HUES6 (cell line): Measurements from ENCODE around the gene TMEM202.
"Not testable (repeated sequence)": the region's sequence is repeated elsewhere in the genome, so short reads cannot be mapped to it uniquely, and the experiment has no call there.

ENCODE experiments used
- H3K27ac ChIP-seq: 2 replicates; pipeline ENCODE4 v1.7.0; 2013; ENCODE audit warnings: low read depth, mild to moderate bottlenecking, low read length, inconsistent platforms
- H3K27me3 ChIP-seq: 2 replicates; pipeline ENCODE4 v1.6.1; 2013; ENCODE audit warnings: low read length; ENCODE audit not compliant: control insufficient read depth, insufficient read depth
- H3K36me3 ChIP-seq: 2 replicates; pipeline ENCODE4 v1.6.1; 2013; ENCODE audit warnings: low read length; ENCODE audit not compliant: control insufficient read depth, insufficient read depth
- H3K4me1 ChIP-seq: 2 replicates; pipeline ENCODE4 v1.6.1; 2013; ENCODE audit warnings: low read length; ENCODE audit not compliant: control insufficient read depth, insufficient read depth
- H3K4me3 ChIP-seq: 2 replicates; pipeline ENCODE4 v1.5.1; 2013; ENCODE audit warnings: low read depth, low read length
- H3K9ac ChIP-seq: one replicate; pipeline ENCODE4 v1.6.1; 2013; ENCODE audit warnings: mild to moderate bottlenecking, low read length
- H3K9me3 ChIP-seq: 2 replicates; pipeline ENCODE4 v1.6.1; 2013; ENCODE audit warnings: low read depth, low read length; ENCODE audit not compliant: control insufficient read depth, insufficient read depth

TMEM202 gene

GRCh38 chr15:72402726-72403125 lies 4.6 kb downstream of the TMEM202 start:
- Histone ChIP-seq H3K27me3 (peaks cover 50% of the 10 kb centered on the region), H3K36me3 (no peaks in the 10 kb centered on the region), H3K9ac (no peak overlapping the region), H3K4me1 (no peaks in the 10 kb centered on the region), H3K27ac (no peak overlapping the region), H3K4me3 (no peak overlapping the region), H3K9me3 (no peaks in the 10 kb centered on the region)

- no peak overlapping the region for H3K4me3 ChIP-seq
- no peak overlapping the region for H3K9ac ChIP-seq
- H3K4me1 ChIP-seq: no peaks in the 10 kb centered on the region
- no peaks in the 10 kb centered on the region for H3K9me3 ChIP-seq
- H3K27me3 ChIP-seq: peaks cover 65% of the 10 kb centered on the region
- no peak overlapping the region for H3K27ac ChIP-seq
- H3K36me3 ChIP-seq: no peaks in the 10 kb centered on the region
These were observed 6.3 kb downstream of the TMEM202 start for GRCh38 chr15:72404356-72404755.

GRCh38 chr15:72404841-72405240 lies 6.7 kb downstream of the TMEM202 start:
- no peaks in the 10 kb centered on the region for H3K36me3 ChIP-seq
- no peak overlapping the region for H3K9ac ChIP-seq
- no peak overlapping the region for H3K27ac ChIP-seq
- no peaks in the 10 kb centered on the region for H3K4me1 ChIP-seq
- H3K9me3 ChIP-seq: no peaks in the 10 kb centered on the region
- H3K4me3 ChIP-seq: no peak overlapping the region
- H3K27me3 ChIP-seq: peaks cover 63% of the 10 kb centered on the region

GRCh38 chr15:72406936-72407335 lies 8.8 kb downstream of the TMEM202 start:
- H3K4me3 ChIP-seq: no peak overlapping the region
- peaks cover 63% of the 10 kb centered on the region for H3K27me3 ChIP-seq
- H3K36me3 ChIP-seq: no peaks in the 10 kb centered on the region
- H3K9ac ChIP-seq: no peak overlapping the region
- no peaks in the 10 kb centered on the region for H3K4me1 ChIP-seq
- H3K27ac ChIP-seq: no peak overlapping the region
- H3K9me3 ChIP-seq: no peaks in the 10 kb centered on the region

GRCh38 chr15:72411111-72411510 lies 13.0 kb downstream of the TMEM202 start:
- Histone ChIP-seq H3K36me3 (no peaks in the 10 kb centered on the region), H3K27ac (no peak overlapping the region), H3K4me3 (no peak overlapping the region), H3K9me3 (no peaks in the 10 kb centered on the region), H3K9ac (no peak overlapping the region), H3K4me1 (no peaks in the 10 kb centered on the region), H3K27me3 (peaks cover 31% of the 10 kb centered on the region)

- Histone ChIP-seq H3K9me3 (no peaks in the 10 kb centered on the region), H3K4me3 (no peak overlapping the region), H3K27ac (no peak overlapping the region), H3K9ac (no peak overlapping the region), H3K36me3 (no peaks in the 10 kb centered on the region), H3K27me3 (peaks cover 28% of the 10 kb centered on the region), H3K4me1 (no peaks in the 10 kb centered on the region)
These were observed 13.4 kb downstream of the TMEM202 start for GRCh38 chr15:72411544-72411943.

GRCh38 chr15:72413337-72413736 lies 15.2 kb downstream of the TMEM202 start:
- not testable (repeated sequence) for H3K9me3 ChIP-seq, H3K9ac ChIP-seq

GRCh38 chr15:72415304-72415703 lies 17.2 kb downstream of the TMEM202 start:
- Histone ChIP-seq H3K27ac (no peak overlapping the region), H3K9me3 (no peaks in the 10 kb centered on the region), H3K36me3 (no peaks in the 10 kb centered on the region), H3K4me3 (no peak overlapping the region), H3K9ac (no peak overlapping the region), H3K4me1 (no peaks in the 10 kb centered on the region), H3K27me3 (no peaks in the 10 kb centered on the region; the same call in 1 of the 2 replicates)

More at GRCh38 chr15:72413337-72413736, 15.2 kb downstream of the TMEM202 start:
- H3K27ac ChIP-seq, H3K4me1 ChIP-seq, H3K27me3 ChIP-seq, H3K36me3 ChIP-seq, H3K4me3 ChIP-seq: not testable (repeated sequence)

- H3K36me3 ChIP-seq, H3K4me1 ChIP-seq, H3K9me3 ChIP-seq, H3K4me3 ChIP-seq, H3K27ac ChIP-seq, H3K9ac ChIP-seq: not testable (repeated sequence)
- peaks cover 12% of the 10 kb centered on the region; the same call in 1 of the 2 replicates for H3K27me3 ChIP-seq
These were observed 21.7 kb downstream of the TMEM202 start for GRCh38 chr15:72419768-72420167.

GRCh38 chr15:72420576-72420975 lies 22.5 kb downstream of the TMEM202 start:
- H3K27ac ChIP-seq: no peak overlapping the region
- peaks cover 4% of the 10 kb centered on the region for H3K9me3 ChIP-seq
- H3K9ac ChIP-seq: no peak overlapping the region
- no peaks in the 10 kb centered on the region for H3K36me3 ChIP-seq
- peaks cover 12% of the 10 kb centered on the region; the same call in 1 of the 2 replicates for H3K27me3 ChIP-seq
- H3K4me1 ChIP-seq: no peaks in the 10 kb centered on the region
- H3K4me3 ChIP-seq: no peak overlapping the region

GRCh38 chr15:72421484-72421883 lies 23.4 kb downstream of the TMEM202 start:
- peaks cover 6% of the 10 kb centered on the region for H3K9me3 ChIP-seq
- no peaks in the 10 kb centered on the region for H3K4me1 ChIP-seq
- no peak overlapping the region for H3K4me3 ChIP-seq
- H3K27ac ChIP-seq: no peak overlapping the region
- peaks cover 12% of the 10 kb centered on the region; the same call in 1 of the 2 replicates for H3K27me3 ChIP-seq
- no peaks in the 10 kb centered on the region for H3K36me3 ChIP-seq
- H3K9ac ChIP-seq: no peak overlapping the region

GRCh38 chr15:72423256-72423655 lies 25.2 kb downstream of the TMEM202 start:
- peaks cover 12% of the 10 kb centered on the region; the same call in 1 of the 2 replicates for H3K27me3 ChIP-seq
- H3K4me1 ChIP-seq: no peaks in the 10 kb centered on the region
- no peak overlapping the region for H3K27ac ChIP-seq
- H3K36me3 ChIP-seq: no peaks in the 10 kb centered on the region
- H3K9me3 ChIP-seq: peaks cover 18% of the 10 kb centered on the region
- H3K4me3 ChIP-seq: no peak overlapping the region
- H3K9ac ChIP-seq: no peak overlapping the region
